Suprapubic skin (tissue), 4 donors: ENCODE measurements around the gene DCLK2. TPM values are rescaled to one million over a fixed set of nuclear protein-coding genes. Genes with fewer than 3 reads are reported as not detected.

Experiments
- DNase-seq, 2 donors: peaks; one replicate each; pipeline ENCODE4 v3.0.0-alpha.2; 2019; ENCODE audit warnings: low spot score in 2 of 2
- H3K27ac ChIP-seq: fragments of 200-600 bp; sonication (generic); one replicate; pipeline ENCODE4 v1.5.1; 2019
- H3K27me3 ChIP-seq: fragments of 200-600 bp; sonication (generic); one replicate; pipeline ENCODE4 v1.5.1; 2019
- H3K36me3 ChIP-seq: fragments of 200-600 bp; sonication (generic); one replicate; pipeline ENCODE4 v1.5.1; 2019
- H3K4me1 ChIP-seq: fragments of 200-600 bp; sonication (generic); one replicate; pipeline ENCODE4 v1.5.1; 2019
- H3K4me3 ChIP-seq: fragments of 200-600 bp; sonication (generic); one replicate; pipeline ENCODE4 v1.5.1; 2019; ENCODE audit warnings: mild to moderate bottlenecking
- H3K9me3 ChIP-seq: fragments of 200-600 bp; sonication (generic); one replicate; pipeline ENCODE4 v1.5.1; 2019
- EP300 ChIP-seq: sonication (generic); formaldehyde crosslinking; IDR thresholded peaks from one replicate; pipeline ENCODE4 v1.6.1; 2017; ENCODE audit warnings: antibody characterized with exemption
- POLR2A ChIP-seq, 2 donors: fragments of 450-650 bp; IDR thresholded peaks; one replicate each; pipeline ENCODE4 v1.6.1; 2017; ENCODE audit warnings: antibody characterized with exemption in 2 of 2, mild to moderate bottlenecking in 2 of 2, moderate library complexity in 2 of 2
- POLR2AphosphoS5 ChIP-seq, 3 donors: sonication (generic); formaldehyde crosslinking; IDR thresholded peaks; one replicate each; pipeline ENCODE4 v1.6.1; 2017; ENCODE audit warnings: antibody characterized with exemption in 3 of 3
- WGBS: methylation state at CpG from one replicate; pipeline ENCODE4 v1.1.5; 2018; 5-methylcytosine and 5-hydroxymethylcytosine counted together
- total RNA-seq, 4 donors: library from RNA; depleted of rRNA; stranded (reverse); fragments of >200 nt; gene quantifications; one replicate each; pipeline ENCODE4 v1.1.0, GENCODE V29; 2016
- TF ChIP-seq, protein P1 (sequence below), 2 donors: fragments of 200-600 bp in 1 of 2; fragments of 450-650 bp in 1 of 2; sonication (generic) in 1 of 2; IDR thresholded peaks; one replicate each; pipeline ENCODE4 v1.5.1; 2016 to 2019; ENCODE audit warnings: antibody characterized with exemption in 2 of 2, mild to moderate bottlenecking in 1 of 2, moderate library complexity in 1 of 2

Gene DCLK2
- total RNA-seq, 4 donors from 2014 or later, result 0.57 to 3.6 (median 1.9) TPM

DNA sequence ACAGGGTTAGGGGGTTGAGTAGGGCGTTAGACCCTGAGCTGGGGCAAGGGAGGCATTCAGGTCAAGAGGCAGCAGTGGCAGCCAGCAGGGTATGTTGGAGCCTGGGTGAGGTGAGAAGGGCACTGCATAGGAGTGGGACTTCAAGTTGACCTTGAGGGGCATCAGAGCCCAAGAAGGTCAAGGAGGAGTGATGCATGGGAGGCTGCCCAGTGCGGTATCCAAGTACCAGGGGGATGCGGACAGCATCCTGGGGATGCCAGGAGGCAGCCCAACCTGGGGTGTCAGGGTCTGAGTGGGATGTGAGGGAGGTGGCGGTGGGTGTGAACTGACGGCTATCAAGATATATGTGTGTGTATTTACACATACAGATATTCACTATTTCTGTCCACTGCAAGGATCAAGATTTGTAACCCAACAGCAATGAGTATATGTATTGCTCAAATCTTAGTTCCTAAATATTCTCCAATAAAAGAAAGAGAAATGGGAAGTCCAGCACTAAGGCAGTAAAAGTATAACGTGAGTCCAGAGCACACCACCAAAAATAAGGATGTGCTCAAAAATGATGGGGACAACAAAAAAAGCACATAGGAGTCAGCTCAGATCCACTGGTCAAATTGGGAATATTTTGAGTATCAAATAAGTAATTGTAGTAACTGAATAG is 9.8 kb upstream of the DCLK2 start:
- no peaks in the 10 kb centered on the region for H3K9me3 ChIP-seq
- TF ChIP-seq, protein P1, sequence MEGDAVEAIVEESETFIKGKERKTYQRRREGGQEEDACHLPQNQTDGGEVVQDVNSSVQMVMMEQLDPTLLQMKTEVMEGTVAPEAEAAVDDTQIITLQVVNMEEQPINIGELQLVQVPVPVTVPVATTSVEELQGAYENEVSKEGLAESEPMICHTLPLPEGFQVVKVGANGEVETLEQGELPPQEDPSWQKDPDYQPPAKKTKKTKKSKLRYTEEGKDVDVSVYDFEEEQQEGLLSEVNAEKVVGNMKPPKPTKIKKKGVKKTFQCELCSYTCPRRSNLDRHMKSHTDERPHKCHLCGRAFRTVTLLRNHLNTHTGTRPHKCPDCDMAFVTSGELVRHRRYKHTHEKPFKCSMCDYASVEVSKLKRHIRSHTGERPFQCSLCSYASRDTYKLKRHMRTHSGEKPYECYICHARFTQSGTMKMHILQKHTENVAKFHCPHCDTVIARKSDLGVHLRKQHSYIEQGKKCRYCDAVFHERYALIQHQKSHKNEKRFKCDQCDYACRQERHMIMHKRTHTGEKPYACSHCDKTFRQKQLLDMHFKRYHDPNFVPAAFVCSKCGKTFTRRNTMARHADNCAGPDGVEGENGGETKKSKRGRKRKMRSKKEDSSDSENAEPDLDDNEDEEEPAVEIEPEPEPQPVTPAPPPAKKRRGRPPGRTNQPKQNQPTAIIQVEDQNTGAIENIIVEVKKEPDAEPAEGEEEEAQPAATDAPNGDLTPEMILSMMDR (IDR thresholded peaks at IDR 0.05), result no peak
- TF ChIP-seq EP300 (no peak), POLR2AphosphoS5 (IDR thresholded peaks at IDR 0.05) (no peak), POLR2A (IDR thresholded peaks at IDR 0.05) (no peak)
- no peak overlapping the region for H3K27ac ChIP-seq
- no peaks in the 10 kb centered on the region for H3K27me3 ChIP-seq
- DNase-seq, result no peak
- no peak overlapping the region for H3K4me3 ChIP-seq
- H3K36me3 ChIP-seq, result no peaks in the 10 kb centered on the region
- no peaks in the 10 kb centered on the region for H3K4me1 ChIP-seq
- WGBS, result 94% methylated on average over 6 of the region's 6 CpGs

DNA sequence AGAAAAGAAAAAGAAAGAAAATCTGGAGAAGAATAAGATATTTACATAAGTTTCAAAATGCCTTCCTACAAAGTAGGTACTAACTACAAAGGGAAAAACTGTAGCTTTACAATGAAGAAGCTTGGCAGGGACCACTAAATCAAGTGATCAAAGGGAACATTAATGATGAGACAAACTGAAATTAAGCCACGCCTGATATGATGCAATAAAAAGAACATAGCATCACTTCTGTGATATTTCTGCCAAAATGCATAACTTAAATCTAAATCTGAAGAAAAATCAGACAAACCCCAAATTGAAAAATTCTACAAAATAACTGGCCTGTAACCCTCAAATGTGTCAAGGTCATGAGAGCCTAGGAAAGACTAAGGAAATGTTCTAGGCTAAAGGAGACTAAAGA is 8.9 kb upstream of the DCLK2 start:
- Histone ChIP-seq H3K36me3 (no peaks in the 10 kb centered on the region), H3K27me3 (no peaks in the 10 kb centered on the region), H3K9me3 (no peaks in the 10 kb centered on the region), H3K4me3 (no peak overlapping the region), H3K4me1 (no peaks in the 10 kb centered on the region), H3K27ac (no peak overlapping the region)
- WGBS, result 63% methylated on average over 1 of the region's 1 CpG
- TF ChIP-seq, protein P1 (IDR thresholded peaks at IDR 0.05), result no peak
- TF ChIP-seq POLR2AphosphoS5 (IDR thresholded peaks at IDR 0.05), result no peak
- no peak for TF ChIP-seq EP300
- TF ChIP-seq POLR2A (IDR thresholded peaks at IDR 0.05), result no peak
- no peak for DNase-seq

DNA sequence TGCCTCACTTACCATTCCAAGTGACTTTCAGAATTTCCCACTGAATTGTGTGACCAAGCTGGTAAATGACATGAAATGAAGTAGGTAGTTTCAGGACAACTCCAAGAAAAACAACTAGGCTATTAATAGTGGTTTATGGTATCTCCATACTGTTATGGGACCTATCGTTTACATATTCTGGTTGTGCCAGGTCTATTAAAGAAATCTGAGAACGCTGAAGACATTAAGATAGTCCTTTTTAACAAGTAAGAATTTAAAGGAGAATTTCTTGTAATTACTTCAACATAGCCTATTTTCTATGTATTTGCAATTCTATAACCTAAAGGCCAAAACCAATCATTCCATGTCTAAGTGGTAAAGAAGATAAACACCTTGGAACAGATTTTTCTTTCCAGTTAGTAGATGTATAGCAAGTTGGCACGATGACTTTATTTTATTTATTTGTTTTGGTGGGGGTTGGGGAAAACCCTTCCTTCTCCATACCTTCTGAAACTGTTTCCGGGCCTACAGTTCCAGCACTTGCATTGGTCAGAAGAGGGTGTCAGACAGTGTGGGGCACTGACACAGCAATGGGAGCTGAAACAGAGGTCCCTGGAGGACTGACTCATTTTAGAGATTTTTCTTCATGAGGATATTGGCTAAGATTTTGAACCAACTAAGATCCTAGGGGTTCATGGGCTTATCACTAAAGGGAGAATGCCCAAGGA is 7.6 kb upstream of the DCLK2 start:
- no peak overlapping the region for H3K4me3 ChIP-seq
- no peak overlapping the region for H3K27ac ChIP-seq
- no peaks in the 10 kb centered on the region for H3K9me3 ChIP-seq
- 88% methylated on average over 4 of the region's 4 CpGs for WGBS
- H3K27me3 ChIP-seq, result no peaks in the 10 kb centered on the region
- no peaks in the 10 kb centered on the region for H3K4me1 ChIP-seq
- H3K36me3 ChIP-seq, result no peaks in the 10 kb centered on the region
- TF ChIP-seq POLR2AphosphoS5 (IDR thresholded peaks at IDR 0.05), result no peak
- no peak for DNase-seq

DNA sequence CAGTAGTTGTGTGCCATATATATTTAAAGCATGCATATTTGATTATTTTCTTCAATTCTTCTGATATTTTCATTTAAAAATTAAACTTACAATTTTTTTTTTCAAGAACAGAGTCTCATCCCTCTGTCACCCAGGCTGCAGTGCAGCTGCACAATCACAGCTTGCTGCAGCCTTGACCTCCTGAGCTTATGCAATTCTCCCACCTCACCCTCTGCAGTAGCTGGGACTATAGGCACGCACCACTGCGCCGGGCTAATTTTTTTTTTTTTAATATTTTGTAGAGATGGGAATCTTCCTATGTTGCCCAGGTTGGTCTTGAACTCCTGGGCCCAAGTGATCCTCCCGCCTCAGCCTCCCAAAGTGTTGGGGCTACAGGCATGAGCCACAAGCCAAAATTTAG is 5.8 kb upstream of the DCLK2 start:
- 94% methylated on average over 4 of the region's 4 CpGs for WGBS
- TF ChIP-seq, protein P1 (IDR thresholded peaks at IDR 0.05), result no peak
- TF ChIP-seq POLR2A (IDR thresholded peaks at IDR 0.05), result no peak
- no peak for TF ChIP-seq POLR2AphosphoS5 (IDR thresholded peaks at IDR 0.05)
- TF ChIP-seq EP300, result no peak
- Histone ChIP-seq H3K9me3 (no peaks in the 10 kb centered on the region), H3K27ac (no peak overlapping the region), H3K36me3 (no peaks in the 10 kb centered on the region), H3K27me3 (no peaks in the 10 kb centered on the region), H3K4me3 (no peak overlapping the region), H3K4me1 (no peaks in the 10 kb centered on the region)
- DNase-seq, result no peak

DNA sequence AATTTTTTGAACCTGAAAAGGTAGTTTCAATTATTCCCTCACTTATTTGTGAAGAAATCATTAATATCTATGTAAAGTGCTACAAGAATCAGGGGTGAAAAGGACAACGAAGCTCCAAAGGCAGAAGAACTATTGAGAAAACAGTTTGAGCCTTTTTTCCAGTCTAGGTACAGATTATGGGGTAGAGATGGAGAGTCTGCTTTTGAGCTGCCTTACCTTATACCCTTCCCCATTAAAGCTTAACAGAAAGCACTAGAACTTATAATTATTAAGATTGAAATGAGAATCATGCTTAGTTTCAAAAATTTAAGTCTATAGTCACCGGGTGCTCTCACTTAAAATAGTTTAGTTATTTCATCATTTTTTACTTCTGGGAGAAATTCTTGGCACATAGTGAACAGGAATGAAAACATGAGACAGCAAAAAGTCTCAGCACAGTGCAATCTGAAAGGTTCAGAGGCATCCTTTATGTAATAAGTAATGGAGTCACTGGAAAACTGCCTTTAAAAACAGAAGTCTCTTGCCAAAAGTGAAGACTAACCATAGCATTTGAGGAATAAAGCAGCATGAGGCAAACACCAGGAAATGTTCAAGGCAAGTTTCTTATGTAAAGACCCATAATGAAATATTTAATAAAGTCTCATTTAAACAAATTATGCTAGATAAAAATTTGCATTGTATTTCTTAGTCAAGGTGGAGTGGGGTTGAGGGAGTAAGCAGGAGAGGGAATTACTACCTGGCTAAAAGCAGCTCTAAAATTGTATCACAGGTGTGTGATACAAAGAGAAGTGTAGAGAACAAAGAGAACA is 5.1 kb upstream of the DCLK2 start:
- no peaks in the 10 kb centered on the region for H3K36me3 ChIP-seq
- no peak overlapping the region for H3K27ac ChIP-seq
- no peaks in the 10 kb centered on the region for H3K9me3 ChIP-seq
- H3K4me3 ChIP-seq, result no peak overlapping the region
- WGBS, result 52% methylated on average over 2 of the region's 2 CpGs
- no peak for DNase-seq
- H3K27me3 ChIP-seq, result no peaks in the 10 kb centered on the region
- TF ChIP-seq EP300 (no peak), POLR2AphosphoS5 (IDR thresholded peaks at IDR 0.05) (no peak), POLR2A (IDR thresholded peaks at IDR 0.05) (no peak)
- TF ChIP-seq, protein P1 (IDR thresholded peaks at IDR 0.05), result no peak
- H3K4me1 ChIP-seq, result no peaks in the 10 kb centered on the region
